ENCODE results near the gene DGLUCY. TPM values are rescaled to one million over a fixed set of nuclear protein-coding genes. Genes with fewer than 3 reads are reported as not detected.
"Not testable (repeated sequence)": the region's sequence is repeated elsewhere in the genome, so short reads cannot be mapped to it uniquely, and the experiment has no call there.

The DGLUCY gene
- polyA plus RNA-seq, 1 donor, result 28.4 TPM

DNA sequence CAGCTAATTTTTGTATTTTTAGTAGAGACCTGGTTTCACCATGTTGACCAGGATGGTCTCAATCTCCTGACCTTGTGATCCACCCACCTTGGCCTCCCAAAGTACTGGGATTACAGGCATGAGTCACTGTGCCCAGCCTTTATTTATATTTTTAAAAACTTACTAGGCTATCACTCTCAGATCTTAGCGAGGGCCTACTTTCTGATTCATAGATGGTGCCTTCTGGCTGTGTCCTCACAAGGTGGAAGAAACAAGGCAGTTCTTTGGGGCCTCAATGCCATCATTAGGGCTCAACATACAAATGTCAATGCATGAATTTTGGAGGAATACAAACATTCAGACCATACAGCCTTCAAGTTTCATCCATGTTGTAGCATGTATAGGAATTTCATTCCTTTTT, 2.4 kb upstream of the DGLUCY start:
- no peak for DNase-seq

DNA sequence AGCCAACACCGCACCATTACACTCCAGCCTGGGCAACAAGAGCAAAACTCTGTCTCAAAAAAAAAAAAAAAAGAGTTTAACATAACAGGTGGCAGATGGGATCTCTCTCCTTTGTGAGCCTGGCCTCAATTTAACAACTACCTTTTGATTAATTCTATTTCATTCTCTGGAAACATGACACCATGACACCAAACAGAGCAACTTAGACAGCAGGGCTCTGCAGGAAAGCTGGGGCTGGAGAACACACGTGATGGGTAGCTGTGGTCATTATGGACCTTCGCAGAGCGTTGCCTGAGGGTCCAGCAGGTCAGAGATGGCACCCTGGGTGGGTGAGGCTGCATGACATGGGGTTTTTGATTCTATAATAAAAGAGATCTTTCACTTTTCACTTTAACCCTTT, 1.7 kb upstream of the DGLUCY start:
- DNase-seq, result no peak

DNA sequence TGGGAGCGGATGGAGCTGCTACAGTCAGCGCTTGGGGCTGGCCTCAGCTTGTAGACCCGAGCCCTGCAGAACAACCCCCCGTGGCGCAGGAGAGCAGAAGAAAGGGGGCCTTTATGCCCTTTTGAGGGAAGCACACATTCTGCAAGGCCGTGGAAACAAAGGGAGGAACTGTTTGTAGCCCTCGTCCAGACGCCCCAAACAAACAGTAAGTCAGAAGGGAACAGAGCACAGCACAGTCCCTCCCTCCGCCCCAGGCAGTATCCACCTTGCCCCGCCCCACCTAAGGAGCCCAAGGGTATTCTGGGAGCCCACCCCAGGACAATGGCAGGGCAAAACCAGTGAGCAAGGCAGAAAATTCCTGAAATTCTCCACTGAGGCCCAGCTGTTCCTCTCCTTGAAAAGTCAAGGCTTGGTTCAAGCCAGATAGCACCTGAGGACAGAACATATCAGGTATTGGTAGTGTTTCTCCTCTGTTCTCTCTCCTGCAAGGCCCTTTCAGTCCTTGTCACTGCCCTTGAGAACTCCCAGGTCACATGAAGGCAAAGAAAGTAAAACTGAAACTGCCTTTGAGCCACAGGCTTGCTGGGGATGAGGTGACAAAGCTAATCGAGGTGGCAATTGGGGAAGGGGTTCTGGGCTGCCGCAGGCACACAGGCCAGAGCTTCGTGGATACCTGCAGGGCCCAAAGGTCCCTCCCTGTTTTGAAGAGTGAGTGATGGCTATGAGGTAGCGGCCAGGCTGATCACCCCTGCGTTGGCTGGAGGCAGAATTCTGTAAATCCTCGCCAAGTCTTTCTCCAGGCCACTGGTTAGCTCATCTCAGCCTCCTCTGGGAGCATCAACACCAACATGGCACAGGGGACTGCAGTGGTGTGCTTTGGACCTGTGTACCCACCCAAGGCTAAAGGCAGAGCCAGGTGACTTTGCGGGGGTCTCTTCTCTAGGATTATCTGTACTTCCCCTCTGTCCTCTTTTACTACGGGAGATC, 499 bp downstream of the DGLUCY start:
- DNase-seq, result peak; percentile 48

DNA sequence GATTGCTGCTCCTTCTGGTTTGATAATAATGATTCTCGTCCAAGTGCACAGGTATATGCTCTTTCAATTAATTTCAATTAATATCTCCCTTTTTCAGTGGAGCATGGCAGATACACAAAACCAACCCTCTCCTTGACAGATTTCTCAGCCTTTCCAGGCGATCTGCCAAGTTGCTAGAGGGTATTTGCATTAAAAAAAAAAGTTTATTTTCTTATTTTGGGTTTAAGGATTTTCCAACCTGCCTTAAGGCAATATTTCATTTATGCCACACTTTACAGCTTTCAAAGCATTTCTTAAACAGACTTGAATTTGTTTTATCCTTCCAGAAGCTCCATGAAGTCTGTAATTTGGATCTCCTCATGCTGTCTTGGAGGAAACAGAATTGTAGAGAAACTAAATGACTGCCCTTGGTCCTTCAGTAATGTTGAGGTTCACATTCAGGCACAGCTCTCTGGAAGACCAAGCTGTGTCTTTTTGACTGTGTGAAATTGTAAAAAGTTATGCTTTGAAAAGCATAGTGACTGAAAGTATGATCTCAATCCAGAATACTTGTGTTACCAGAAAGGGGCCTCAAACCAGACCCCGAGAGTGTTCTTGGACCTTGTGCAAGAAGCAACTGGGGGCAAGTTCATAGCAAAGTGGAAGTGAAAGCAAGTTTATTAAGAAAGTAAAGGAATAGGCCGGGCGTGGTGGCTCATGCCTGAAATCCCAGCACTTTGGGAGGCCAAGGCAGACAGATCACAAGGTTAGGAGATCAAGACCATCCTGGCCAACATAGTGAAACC, 2.3 kb downstream of the DGLUCY start:
- no peak for DNase-seq

DNA sequence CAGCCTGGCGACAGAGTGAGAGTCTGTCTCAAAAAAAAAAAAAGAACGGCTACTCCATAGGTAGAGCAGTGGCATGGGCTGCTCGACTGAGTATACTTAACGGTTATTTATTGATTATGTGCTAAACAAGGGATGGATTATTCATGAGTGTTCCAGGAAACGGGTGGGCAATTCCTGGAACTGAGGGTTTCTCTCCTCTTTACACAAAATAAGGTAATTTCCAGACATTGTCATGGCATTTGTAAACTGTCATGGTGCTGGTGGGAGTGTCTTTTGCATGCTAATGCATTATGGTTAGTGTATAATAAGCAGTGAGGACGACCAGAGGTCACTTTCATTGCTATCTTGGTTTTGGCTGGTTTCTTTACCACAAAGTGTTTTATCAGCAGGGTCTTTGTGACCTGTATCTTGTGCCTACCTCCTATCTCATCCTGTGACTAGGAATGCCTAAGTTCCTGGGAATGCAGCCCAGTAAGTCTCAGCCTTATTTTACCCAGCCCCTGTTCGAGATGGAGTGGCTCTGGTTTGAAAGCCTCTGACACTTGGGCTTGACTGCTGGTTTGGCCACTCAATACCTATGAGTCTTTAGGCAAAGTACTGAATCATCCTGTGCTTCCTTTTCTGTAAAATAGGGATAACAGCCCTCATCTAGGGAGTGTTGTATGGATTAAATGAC, 3.2 kb downstream of the DGLUCY start:
- DNase-seq, result no peak

DNA sequence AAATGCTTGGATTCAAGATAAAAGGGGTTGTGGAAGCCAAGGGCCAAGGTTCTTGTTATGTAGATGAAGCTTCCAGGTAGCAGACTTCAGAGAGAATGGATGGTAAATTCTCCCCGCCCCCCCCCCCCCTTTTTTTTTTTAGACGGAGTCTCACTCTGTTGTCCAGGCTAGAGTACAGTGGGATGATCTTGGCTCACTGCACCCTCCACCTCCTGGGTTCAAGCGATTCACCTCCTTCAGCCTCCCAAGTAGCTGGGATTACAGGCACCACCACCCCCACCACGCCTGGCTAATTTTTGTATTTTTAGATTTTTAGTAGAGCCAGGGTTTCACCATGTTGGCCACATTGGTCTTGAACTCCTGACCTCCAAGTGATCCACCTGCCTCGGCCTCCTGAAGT, 4.1 kb downstream of the DGLUCY start:
- DNase-seq, result no peak

DNA sequence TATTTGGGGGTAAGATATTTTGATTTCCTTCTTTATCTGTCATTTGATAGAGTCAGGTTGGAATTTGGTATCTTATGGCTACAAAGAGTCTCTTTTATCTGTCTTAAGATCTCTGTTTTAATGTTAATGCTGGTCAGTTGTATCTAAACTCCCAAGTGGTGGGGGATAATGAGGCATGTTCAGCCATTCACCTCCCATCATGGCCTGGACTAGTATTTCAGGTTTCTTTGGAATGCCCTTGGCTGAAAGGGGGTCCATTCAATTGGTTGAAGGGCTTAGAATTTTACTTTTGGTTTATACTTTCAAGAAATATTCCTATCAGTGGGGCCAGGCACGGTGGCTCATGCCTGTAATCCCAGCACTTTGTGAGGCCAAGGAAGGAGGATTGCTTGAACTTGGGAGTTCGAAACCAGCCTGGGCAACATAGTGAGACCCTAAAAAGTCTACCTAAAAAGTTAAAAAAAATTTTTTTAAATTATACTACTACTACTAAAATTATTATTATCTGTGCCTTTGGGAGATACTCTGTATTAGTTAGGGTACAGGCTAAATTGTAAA, 4.7 kb downstream of the DGLUCY start:
- DNase-seq, result no peak

DNA sequence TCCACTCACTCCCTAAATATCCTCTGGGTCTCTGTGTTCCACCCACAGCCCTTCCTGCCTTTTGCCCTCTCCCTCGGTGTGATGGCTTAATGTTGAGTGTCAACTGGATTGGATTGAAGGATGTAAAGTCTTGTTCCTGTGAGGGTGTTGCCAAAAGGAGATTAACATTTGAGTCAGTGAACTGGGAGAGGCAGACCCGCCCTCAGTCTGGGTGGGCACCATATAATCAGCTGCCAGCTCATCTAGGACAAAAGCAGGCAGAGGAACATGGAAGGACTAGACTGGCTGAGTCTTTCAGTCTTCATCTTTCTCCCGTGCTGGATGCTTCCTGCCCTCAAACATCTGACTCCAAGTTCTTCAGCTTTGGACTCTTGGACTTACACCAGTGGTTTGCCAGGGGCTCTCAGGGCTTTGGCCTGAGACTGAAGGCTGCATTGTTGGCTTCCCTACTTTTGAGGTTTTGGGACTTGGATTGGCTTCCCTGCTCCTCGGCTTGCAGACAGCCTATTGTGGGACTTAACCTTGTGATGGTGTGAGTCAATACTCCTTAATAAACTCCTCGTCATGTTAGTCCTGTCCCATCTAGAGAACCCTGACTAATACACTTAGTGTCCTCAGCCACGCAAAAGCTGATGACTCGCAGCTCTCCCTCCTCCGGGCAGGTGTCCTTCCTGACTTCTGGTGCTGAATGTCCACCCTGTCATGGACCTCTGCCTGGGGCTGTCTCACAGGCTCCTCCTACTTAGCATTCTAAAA, 5.9 kb downstream of the DGLUCY start:
- no peak for DNase-seq

DNA sequence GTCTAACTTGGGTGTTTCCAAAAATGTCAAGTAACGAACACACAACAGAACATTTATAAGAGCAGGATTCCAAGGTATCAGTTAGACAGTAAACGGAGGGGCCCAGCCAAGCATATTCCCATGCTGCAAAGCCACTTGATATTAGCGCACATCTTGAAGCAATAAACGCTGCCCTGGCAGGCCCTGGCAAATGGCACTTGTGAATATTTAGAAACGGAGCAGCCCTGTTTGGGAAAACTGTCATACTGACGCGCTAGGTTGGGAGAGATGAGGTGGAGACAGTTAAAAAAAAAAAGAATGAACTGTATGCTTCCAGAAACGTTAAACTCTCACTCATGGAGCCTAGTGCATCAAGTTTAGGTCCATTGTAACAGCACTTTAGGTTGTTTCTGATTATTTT, 9.3 kb downstream of the DGLUCY start:
- DNase-seq, result no peak

DNA sequence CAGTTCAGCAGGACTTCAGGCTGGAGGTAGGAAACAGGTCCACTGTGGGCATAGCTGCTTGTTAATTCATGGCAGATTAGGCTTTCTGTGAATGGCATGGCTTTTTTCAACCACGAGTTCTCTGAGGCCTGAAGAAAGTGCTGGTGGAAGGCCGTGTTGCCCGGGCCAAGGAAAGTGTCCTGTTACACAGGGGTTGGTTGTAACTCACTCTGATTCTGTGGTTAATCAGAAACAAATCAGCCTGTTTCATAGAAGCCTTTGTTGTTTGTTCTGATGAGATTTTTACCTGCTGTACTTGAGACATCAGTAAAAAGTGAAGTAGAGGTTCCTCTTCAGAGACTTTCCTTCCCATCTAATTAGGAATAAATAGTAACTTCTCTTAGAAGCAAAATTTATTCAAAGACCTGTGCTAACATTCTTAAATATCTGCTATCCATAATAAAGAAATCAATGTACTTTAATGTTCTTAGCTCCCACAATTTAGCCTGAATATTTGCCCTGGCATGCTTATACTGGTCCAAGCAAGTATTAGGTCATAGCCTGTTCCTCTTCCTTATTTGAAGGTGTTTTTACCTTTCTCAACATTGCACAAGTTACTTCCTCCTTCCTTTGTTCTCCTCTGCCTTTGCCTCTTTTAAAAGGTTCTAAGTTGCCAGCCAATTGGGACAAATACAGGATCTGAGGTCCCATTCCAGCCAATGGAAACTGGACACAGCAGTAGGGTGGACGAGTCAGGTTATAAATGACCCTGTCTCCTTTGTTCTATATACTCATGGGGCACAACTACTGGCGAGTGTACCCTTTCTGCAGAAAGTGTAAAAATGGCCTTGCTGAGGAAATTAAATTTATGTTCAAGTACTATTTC, 10.8 kb downstream of the DGLUCY start:
- not testable (repeated sequence) for DNase-seq

DNA sequence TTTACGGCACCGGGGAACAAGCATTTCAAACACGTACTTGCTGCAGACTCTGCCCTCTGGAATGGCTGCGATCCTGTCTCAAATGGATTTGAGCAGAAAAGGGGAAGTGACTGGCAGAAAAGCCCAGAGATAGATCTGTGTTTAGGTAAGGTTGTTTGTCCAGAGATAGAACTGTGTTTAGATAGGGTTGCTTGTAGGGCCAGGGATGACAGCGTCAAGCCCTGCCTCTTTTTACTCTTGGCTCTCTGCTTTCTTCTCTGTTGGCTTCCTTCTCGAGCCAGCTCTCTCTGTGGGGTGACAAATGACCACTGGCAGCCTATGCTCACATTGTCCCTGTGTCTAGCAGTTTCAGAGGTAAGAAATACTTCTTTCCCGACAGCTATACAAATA, 11.4 kb downstream of the DGLUCY start:
- no peak for DNase-seq

DNA sequence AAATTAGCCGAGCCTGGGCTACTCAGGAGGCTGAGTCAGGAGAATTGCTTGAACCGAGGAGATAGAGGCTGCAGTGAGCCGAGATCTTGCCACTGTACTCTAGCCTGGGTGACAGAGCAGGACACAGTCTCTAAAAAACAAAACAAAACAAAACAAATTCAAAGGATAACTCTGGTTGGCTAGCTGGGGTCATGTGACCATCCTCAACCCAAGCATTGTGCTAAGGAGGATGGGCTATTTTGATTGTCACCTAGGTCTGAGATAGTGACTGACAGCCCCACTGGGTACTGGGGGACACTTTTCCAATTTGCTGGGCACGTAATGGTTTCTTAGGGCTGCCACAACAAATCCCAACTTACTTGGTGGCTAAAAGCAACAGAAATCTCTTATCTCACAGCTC, 11.9 kb downstream of the DGLUCY start:
- no peak for DNase-seq

DNA sequence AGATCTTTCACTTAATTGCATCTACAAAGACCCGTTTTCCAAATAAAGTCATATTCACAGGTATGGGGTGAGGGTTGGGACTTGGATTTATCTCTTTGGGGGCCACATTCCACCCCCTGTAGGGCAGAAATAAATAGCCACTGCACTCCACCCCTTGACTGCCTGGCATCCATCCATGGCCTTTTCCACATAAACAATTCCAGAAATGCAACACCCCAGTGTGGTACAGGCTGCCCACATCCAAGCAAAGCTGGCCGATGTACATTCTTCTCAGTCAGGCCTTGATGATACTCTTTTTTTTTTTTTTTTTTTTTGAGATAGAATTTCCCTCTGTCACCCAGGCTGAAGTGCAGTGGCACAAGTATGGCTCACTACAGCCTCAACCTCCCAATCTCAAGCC, 12.9 kb downstream of the DGLUCY start:
- DNase-seq, result no peak

DNA sequence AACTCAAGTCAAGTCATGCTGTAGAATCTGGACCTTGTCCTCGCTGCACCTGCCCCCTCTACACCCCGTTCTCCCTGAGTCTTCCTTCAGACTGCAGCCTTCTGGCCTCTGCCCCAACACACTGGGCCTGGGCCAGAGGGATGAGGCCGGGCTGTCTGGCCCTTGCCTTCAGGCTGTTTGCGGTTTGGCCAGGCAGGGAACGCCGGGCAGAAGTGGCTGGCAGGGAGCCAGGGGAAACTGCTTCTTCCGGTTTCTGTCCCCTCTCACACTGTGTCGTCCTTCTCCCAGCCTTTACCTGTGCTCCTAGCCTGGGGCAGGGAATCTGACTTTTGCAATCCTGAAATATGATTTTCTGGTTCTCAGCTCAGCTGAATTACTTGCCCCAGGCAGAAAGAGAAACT, 13.5 kb downstream of the DGLUCY start:
- no peak for DNase-seq

DNA sequence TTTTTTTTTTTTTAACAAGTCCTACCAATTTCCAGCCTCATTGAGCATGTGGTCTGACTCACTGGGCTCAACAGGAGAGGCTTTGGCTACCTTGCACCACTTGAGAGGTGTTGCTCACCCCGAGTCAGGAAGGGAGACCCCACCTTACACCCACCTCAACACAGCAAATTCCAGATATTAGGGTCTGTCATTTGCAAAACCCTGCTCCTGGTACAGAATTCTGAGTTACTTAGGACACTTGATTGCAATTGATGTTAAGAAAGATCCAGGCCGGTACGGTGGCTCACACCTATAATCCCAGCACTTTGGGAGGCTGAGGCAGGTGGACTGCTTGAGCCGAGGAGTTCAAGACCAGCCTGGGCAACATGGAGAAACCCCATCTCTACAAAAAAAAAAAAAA, 14.1 kb downstream of the DGLUCY start:
- DNase-seq, result no peak

DNA sequence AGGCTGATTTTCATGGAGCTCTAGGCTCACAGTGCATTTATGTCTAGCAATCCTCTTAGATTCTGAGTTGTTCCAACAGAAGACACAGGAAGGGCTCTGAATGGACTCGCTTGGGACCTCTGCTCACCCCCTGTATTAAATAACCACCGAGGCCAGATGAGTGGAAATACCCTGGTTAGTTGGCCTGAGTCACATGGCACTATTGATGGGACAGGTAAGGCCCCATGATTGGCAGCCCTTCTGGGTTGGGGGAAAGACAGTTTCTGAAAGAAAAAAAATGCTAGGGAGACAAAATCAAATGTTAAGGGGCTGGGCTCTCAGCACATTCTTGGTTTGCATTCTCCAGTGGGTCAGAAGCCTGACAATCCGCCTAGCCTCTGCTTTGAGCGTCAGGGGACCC, 14.8 kb downstream of the DGLUCY start:
- DNase-seq, result no peak

DNA sequence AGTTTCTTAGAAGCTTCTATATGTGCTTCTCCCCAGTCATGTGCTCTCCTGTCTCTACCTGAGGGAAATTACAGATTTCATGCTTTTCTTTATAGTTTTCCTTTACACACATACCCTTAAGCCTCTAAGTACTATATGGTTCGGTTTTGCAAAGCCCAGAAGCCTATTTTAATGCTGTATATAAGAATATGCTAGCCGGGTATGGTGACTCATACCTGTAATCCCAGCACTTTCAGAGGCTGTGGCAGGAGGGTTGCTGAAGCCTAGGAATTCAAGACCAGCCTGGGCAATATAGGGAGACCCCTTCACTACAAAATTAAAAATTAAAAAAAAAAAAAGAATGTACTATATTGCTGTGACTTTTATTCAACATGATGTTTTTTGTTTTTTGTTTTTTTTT, 15.4 kb downstream of the DGLUCY start:
- DNase-seq, result no peak

DNA sequence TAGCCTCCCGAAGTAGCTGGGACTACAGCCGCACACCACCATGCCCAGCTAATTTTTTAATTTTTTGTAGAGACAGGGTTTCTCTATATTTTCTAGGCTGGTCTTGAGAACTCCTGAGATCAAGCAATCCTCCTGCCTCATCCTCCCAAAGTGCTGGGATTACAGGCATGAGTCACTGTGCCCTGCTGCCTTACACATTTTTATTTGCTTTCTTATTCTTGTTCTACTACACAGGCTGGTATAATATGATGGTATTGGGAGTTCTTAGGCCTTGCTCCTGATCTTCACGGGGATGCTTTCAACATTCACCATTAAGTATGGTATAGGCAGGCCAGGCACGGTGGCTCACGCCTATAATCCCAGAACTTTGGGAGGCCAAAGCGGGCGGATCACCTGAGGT, 21.2 kb downstream of the DGLUCY start:
- DNase-seq, result no peak

DNA sequence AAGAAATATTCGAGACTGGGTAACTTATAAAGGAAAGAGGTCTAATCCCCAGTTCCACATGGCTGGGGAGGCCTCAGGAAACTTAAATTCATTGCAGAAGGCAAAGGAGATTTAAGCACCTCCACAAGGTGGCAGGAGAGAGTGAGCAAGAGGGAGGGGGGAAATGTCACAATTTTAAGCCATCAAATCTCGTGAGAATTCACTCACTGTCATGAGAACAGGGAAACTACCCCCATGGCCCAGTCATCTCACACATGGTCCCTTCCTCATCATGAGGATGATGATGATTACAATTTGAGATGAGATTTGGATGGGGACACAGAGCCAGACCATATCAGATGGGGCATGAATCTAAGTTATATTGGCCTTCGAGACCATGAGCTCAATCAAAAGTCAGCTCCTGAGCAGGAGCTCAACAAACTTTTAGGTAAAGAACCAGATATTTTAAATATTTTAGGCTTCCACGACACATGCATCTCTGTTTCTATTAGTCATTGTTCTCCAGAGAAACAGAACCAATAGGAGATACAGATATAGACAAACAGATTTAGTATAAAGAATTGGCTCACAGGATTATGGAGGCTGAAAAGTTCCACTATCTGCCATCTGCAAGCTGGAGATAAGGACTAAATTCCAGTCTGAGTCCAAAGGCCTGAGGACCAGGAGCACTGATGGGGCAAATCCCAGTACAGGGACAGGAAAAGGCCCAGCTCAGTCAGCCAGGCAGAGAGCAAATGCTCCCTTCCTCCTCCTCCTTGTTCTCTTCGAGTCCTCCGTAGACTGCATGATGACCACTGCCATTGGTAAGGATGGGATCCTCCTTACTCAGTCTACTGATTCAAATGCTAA, 24.9 kb downstream of the DGLUCY start:
- DNase-seq, result no peak

DNA sequence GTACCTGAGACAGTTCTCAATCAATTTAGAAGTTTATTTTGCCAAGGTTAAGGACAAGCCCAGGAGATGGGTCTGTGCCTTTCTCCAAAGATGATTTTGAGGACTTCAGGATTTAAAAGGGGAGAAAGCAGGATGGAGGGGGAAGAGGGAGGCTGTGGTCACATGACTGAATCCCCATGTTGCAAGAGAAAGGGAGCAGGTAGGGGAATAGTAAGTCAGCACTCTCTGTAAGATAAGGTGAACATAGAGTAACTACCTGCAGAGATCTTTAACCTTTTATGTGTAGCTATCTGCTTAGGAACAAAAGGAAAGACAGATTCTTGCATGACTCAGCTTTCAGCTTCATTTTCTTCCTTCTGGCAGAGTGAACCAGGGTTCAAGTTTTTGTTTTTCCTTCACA, 25.9 kb downstream of the DGLUCY start:
- no peak for DNase-seq
